Measurements from ENCODE around the gene PRPF18.

The PRPF18 gene

GRCh38 chr10:13642293-13642692 is 55.5 kb downstream of the PRPF18 start:
- DNase-seq (ENCODE audit: low read depth), result no peak

GRCh38 chr10:13643016-13643415 is 56.3 kb downstream of the PRPF18 start:
- no peak for DNase-seq (ENCODE audit: low read depth)

DNA sequence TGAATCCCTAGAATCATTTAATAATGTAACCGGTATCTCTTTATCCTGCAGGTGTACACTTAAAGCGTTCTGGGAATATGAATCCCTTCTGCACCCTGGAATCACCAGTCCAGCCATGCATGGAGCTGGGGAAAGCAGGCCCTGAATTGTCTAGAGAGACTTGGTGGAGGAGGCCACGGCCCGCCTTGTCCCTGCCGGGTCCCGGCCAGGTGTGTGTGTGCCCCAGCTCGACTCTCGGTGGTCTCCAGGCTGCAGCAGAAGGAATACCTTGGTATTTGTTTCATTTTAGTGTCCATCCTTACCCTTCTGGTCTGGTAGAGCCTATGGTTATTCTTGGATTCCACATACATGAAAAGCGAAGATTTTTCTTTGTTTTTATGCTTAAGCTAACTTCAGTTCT is 58.1 kb downstream of the PRPF18 start:
- DNase-seq (ENCODE audit: low read depth), result no peak

GRCh38 chr10:13648425-13648824 is 61.7 kb downstream of the PRPF18 start:
- no peak for DNase-seq (ENCODE audit: low read depth)

DNA sequence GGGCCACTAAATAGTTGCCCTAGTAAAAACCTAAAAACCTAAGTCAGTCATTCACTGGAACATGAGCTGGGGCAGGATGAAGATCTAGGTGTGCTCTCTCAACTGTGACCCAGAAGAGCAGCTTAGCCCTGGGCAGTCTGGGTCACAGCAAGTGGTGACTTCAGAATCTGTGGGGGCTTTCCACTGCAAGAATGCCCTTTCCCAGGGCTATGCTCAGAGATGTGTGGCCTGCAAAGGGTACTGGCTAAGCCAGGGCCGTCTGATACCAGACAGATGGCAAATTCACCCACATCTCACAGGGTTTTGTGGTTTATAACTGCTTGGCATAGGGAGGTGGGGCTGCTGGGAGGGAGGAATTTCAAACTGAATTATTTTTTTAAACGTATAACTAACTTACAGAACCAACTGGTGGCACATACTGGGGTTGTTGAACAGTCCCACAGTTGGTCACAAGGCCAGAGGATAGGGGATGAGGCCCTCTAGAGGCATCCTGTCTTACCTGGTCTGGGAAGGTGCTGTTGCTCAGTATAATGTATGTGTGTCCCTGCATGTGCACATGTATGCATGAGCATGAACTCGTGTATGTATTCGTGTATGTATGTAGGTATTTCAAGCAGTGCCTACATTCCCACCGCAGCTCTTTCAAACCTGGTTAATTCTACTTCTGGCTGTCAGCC is 63.2 kb downstream of the PRPF18 start:
- no peak for DNase-seq (ENCODE audit: low read depth)

- DNase-seq (ENCODE audit: low read depth), result no peak
Measured at GRCh38 chr10:13650961-13651360, 64.2 kb downstream of the PRPF18 start.

GRCh38 chr10:13651969-13652720 is 65.4 kb downstream of the PRPF18 start:
- no peak for DNase-seq (ENCODE audit: low read depth)

DNA sequence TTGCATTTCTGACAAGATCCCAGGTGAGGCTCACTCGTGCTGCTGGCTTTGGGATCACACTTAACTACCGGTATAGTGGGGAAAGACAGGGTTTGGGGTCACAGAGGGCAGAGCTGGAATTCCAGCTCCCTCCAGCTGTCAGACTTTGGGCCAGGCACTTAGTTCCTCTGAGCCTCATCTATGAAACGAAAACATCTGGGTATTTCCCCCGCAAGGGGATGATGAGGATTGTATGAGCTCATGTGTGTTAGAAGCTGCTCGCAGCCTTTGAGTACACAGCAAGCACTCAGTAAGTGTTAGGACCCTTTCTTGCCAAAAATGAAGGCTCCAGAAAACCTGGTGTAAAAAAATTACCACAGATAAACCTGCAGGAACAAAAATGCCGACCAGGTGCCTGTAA is 66.1 kb downstream of the PRPF18 start:
- DNase-seq (ENCODE audit: low read depth), result no peak

DNA sequence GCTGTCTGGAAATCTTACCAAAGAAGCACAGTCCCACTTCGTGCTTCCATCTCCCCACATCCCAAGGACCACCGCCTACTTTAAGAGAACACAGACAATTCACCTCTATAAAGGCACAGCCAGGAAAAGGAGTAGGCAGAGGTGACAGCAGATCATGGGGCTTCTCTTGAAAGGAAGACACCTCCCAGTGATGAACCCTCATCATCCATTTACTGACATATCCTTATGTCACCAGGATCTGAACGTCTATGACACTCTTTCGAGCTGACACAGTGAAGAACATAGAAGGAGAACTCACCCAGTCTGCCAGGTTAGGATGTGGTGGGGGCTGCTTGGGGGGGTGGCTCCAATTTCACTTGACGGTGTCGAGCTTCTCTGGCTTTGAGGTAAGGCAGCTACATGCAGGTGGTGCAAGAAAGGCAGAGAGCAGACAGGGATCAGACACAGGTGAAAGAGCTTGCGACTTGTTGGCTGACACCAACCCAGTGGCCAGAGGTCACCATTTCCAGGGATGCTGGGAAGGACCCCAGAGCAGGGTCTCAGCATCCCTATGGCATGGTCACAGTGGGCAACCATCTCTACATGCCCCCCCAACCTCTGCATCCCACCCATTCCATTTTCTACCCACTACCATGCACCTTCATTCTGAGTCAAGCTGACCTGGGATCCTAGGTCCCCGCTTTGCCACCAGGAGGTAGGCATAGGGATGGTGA is 67.5 kb downstream of the PRPF18 start:
- no peak for DNase-seq (ENCODE audit: low read depth)

DNA sequence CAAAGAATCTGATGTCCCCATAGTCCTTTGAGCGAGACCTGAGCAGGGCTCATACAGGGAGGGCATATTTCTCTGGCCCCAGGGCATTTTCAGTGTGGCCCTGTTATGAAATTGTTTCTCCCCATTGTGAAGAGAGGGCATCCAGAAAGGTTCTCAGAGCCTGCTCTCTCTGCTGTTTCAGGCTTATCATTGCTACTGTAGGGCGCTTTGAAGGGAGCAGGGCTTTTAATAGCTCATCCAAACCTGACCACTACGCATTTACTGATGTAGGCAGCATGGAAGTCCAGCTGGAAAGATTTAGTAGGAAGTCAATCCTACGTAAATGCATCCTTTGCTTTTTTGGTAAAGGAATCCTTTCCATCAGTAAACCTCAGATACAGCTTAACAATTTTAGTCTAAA is 68.1 kb downstream of the PRPF18 start:
- no peak for DNase-seq (ENCODE audit: low read depth)

- no peak for DNase-seq (ENCODE audit: low read depth)
Measured at GRCh38 chr10:13656337-13657100, 69.8 kb downstream of the PRPF18 start.

GRCh38 chr10:13657101-13657680 is 70.4 kb downstream of the PRPF18 start:
- DNase-seq (ENCODE audit: low read depth), result no peak

DNA sequence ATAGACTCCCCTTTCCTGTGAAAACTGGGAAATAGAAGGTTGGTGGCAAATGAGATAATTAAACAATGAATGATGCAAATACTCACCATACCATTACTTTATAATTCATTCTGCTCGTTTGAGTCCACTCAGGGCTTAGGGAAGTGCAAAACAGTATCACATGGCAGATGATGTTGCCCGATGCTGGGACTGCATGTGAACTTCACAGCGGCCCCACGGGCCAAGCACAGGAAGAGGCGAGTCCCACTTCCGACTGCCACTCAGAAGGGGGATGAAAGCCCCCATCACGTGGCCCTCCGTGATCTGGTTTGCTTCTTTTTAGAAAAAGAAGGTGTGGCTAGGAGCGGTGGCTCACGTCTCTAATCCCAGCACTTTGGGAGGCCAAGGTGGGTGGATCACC is 71.5 kb downstream of the PRPF18 start:
- DNase-seq (ENCODE audit: low read depth), result no peak

- DNase-seq (ENCODE audit: low read depth), result no peak
Measured at GRCh38 chr10:13658871-13659685, 72.3 kb downstream of the PRPF18 start.

- peak; percentile 19 for DNase-seq (ENCODE audit: low read depth)
Measured at GRCh38 chr10:13659887-13660550, 73.3 kb downstream of the PRPF18 start.

DNA sequence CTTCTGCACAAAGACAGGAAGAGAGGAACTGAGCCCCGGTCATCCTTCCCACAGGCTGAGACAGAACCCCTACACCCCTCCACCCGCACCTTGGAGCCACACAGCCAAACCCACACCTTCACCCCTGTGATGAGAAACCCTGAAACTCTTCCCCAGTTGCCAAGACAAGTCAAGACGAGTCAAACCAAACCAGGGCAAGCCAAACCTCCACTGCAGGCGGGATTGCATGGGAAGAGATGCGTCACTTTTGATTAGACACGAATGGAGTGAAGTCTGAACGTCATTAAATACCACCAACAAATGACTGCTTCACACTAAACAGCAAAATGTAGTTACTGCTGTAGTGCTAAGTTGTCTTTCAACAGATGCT is 73.8 kb downstream of the PRPF18 start:
- no peak for DNase-seq (ENCODE audit: low read depth)

- no peak for DNase-seq (ENCODE audit: low read depth)
Measured at GRCh38 chr10:13661256-13661655, 74.5 kb downstream of the PRPF18 start.

- no peak for DNase-seq (ENCODE audit: low read depth)
Measured at GRCh38 chr10:13665516-13666262, 78.9 kb downstream of the PRPF18 start.

DNA sequence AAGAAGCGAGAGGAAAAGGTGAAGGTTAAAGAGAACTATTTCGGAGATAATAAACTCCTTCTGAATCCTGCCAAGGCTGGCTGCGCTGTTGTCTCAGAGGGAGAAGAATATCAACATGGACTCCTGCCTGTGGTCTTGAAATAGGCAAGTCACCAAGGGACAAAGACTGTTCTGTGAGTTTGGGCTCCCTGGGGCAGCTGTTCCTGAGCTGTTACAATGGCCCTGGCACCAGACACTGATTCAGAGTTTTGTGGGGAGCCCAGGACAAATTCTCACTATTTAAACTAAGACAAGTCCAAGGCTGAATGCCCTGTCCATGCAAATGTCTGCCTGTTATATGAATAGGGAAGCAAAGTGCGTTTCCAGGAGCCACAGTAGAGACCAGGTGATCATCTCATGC is 81.4 kb downstream of the PRPF18 start:
- no peak for DNase-seq (ENCODE audit: low read depth)

Data from T-helper 22 cell (primary cell).